Endothelial cell of umbilical vein (primary cell): Measurements from ENCODE around the gene TTYH3. TPM values are rescaled to one million over a fixed set of nuclear protein-coding genes. Genes with fewer than 3 reads are reported as not detected.

Experiments
- BruUV-seq: library from RNA; stranded (reverse); fragments of 400-500 nt; replicated peaks from 2 replicates; lab custom pipeline; 2021; lab: Mats Ljungman, UMichigan
- CTCF ChIA-PET: fragments of 300-600, 350-600 bp; sonication (Branson Sonifier 250); formaldehyde crosslinking; loops from one replicate; lab custom pipeline; 2021; ENCODE audit warnings: antibody characterized with exemption, inconsistent platforms; lab: Charles Lee
- POLR2A ChIA-PET: fragments of 300-600, 350-600 bp; sonication (Branson Sonifier 250); formaldehyde crosslinking; loops from one replicate; lab custom pipeline; 2021; ENCODE audit warnings: antibody characterized with exemption, inconsistent platforms; lab: Charles Lee
- DNase-seq: peaks from one replicate; pipeline ENCODE4 v3.0.0-alpha.2; 2011; ENCODE audit warnings: low read depth, low spot score
- FAIRE-seq: peaks from 2 replicates; lab custom pipeline; 2011; peaks lifted over from hg19 to GRCh38; lab: Jason Lieb, UNC
- H2AFZ ChIP-seq: 2 replicates; pipeline ENCODE4 v1.6.0; 2012; ENCODE audit warnings: low read depth, low read length, control low read depth, inconsistent platforms
- H3K27ac ChIP-seq: 2 replicates; pipeline ENCODE4 v1.5.1; 2011; ENCODE audit warnings: low read depth, mild to moderate bottlenecking, control low read depth, low read length, moderate library complexity; ENCODE audit not compliant: insufficient read depth
- H3K27me3 ChIP-seq, 2 experiments: 2 replicates each; pipeline versions ENCODE4 v1.6.0 to v1.6.1; 2011; ENCODE audit warnings: low read length in 2 of 2, mixed read lengths in 1 of 2; ENCODE audit not compliant: control insufficient read depth in 2 of 2, insufficient read depth in 2 of 2
- H3K36me3 ChIP-seq, 2 experiments: 2 replicates in 1 of 2; 3 replicates in 1 of 2; pipeline ENCODE4 v1.5.1; 2011; ENCODE audit warnings: low read length in 2 of 2, mild to moderate bottlenecking in 1 of 2, moderate library complexity in 1 of 2; ENCODE audit not compliant: control insufficient read depth in 2 of 2, insufficient read depth in 2 of 2; ENCODE audit errors: extremely low read depth in 1 of 2
- H3K4me1 ChIP-seq: 3 replicates; pipeline ENCODE4 v1.5.1; 2011; ENCODE audit warnings: mild to moderate bottlenecking, low read length; ENCODE audit not compliant: control insufficient read depth, insufficient read depth; ENCODE audit errors: extremely low read depth
- H3K4me2 ChIP-seq: 2 replicates; pipeline ENCODE4 v1.6.1; 2011; ENCODE audit warnings: low read length, control low read depth, mixed read lengths; ENCODE audit not compliant: insufficient read depth
- H3K4me3 ChIP-seq, 3 experiments: fragments of 200-600 bp in 1 of 3; sonication (generic), shearing (Covaris generic) in 1 of 3; replicated peaks in 1 of 3; 2 replicates each; pipeline ENCODE4 v1.5.1; 2011 to 2016; ENCODE audit warnings: control low read depth in 3 of 3, low read length in 3 of 3, mild to moderate bottlenecking in 2 of 3, inconsistent platforms in 1 of 3, low read depth in 1 of 3, moderate library complexity in 1 of 3; ENCODE audit not compliant: insufficient read depth in 1 of 3
- H3K79me2 ChIP-seq: 2 replicates; pipeline ENCODE4 v1.6.0; 2012; ENCODE audit warnings: low read length, inconsistent platforms; ENCODE audit not compliant: control insufficient read depth, insufficient read depth
- H3K9ac ChIP-seq: replicated peaks from 2 replicates; pipeline ENCODE3; 2011; ENCODE audit warnings: low read length, control low read depth; ENCODE audit not compliant: insufficient read depth; ENCODE audit errors: extremely low read depth
- H3K9me1 ChIP-seq: replicated peaks from 3 replicates; pipeline ENCODE4 v1.6.0; 2011; ENCODE audit warnings: mild to moderate bottlenecking, low read length; ENCODE audit not compliant: control insufficient read depth, insufficient read depth; ENCODE audit errors: extremely low read depth
- H3K9me3 ChIP-seq: replicated peaks from 2 replicates; pipeline ENCODE4 v1.5.1; 2012; ENCODE audit warnings: low read length, inconsistent platforms; ENCODE audit not compliant: control insufficient read depth, insufficient read depth
- H4K20me1 ChIP-seq: replicated peaks from 2 replicates; pipeline ENCODE3; 2011; ENCODE audit warnings: mild to moderate bottlenecking, low read length; ENCODE audit not compliant: control insufficient read depth, insufficient read depth; ENCODE audit errors: extremely low read depth
- EZH2 ChIP-seq: IDR thresholded peaks from 2 replicates; pipeline ENCODE4 v1.6.1; 2012; ENCODE audit warnings: borderline replicate concordance, low read depth, mild to moderate bottlenecking, moderate library complexity, low read length, inconsistent platforms; ENCODE audit not compliant: severe bottlenecking
- FOS ChIP-seq: IDR thresholded peaks from 2 replicates; pipeline ENCODE4 v1.6.1; 2011; ENCODE audit warnings: mild to moderate bottlenecking, low read length, moderate library complexity, borderline replicate concordance; ENCODE audit not compliant: insufficient read depth
- GATA2 ChIP-seq: IDR thresholded peaks from 2 replicates; pipeline ENCODE4 v1.7.0; 2011; ENCODE audit warnings: low read depth, mild to moderate bottlenecking, moderate library complexity, mixed read lengths, low read length; ENCODE audit not compliant: insufficient read length, insufficient read depth
- JUN ChIP-seq: IDR thresholded peaks from 2 replicates; pipeline ENCODE4 v1.6.1; 2011; ENCODE audit warnings: borderline replicate concordance, low read depth; ENCODE audit not compliant: insufficient read length, insufficient read depth
- MYC ChIP-seq: IDR thresholded peaks from one replicate; pipeline ENCODE4 v1.6.1; 2011; ENCODE audit warnings: mild to moderate bottlenecking, low read depth, low read length
- POLR2A ChIP-seq: IDR thresholded peaks from 2 replicates; pipeline ENCODE4 v1.6.1; 2012; ENCODE audit warnings: low read depth, mild to moderate bottlenecking, control low read depth, low read length
- POLR2AphosphoS5 ChIP-seq: IDR thresholded peaks from 2 replicates; pipeline ENCODE4 v1.6.1; 2012; ENCODE audit warnings: low read depth, mild to moderate bottlenecking, control low read depth, low read length, moderate library complexity; ENCODE audit not compliant: insufficient read depth
- dilution Hi-C: fragments of 300-500 bp; cut with MboI; formaldehyde crosslinking; loops from one replicate; pipeline ENCODE4 v1.15.0; 2019; ENCODE audit warnings: low sequenced_read_pairs; ENCODE audit not compliant: extremely low pct_ligation_motif_present
- intact Hi-C: fragments of 100-400 bp; cut with micrococcal nuclease; formaldehyde crosslinking; loops from one replicate; pipeline ENCODE4 v1.10.0; 2022
- polyA plus RNA-seq, 4 experiments: library from polyadenylated mRNA; depleted of rRNA in 3 of 4; stranded (reverse) in 3 of 4; unstranded in 1 of 4; fragments of >200 nt; gene quantifications; 2 replicates each; pipeline versions ENCODE4 v1.2.1 to v1.2.3, GENCODE V29; 2011 to 2012; ENCODE audit warnings: missing spikeins in 1 of 4
- total RNA-seq: library from RNA; stranded (reverse); gene quantifications from 2 replicates; pipeline ENCODE4 v1.2.3, GENCODE V29; 2021
- TF ChIP-seq, protein P1 (sequence below): IDR thresholded peaks from 2 replicates; pipeline ENCODE4 v1.6.1; 2011; ENCODE audit not compliant: insufficient read depth, insufficient read length
- TF ChIP-seq, protein P2 (sequence below), 2 donors: IDR thresholded peaks; 1 replicate in 1 of 2; 2 replicates in 1 of 2; pipeline ENCODE4 v1.5.1; 2011; ENCODE audit warnings: low read length in 2 of 2, mild to moderate bottlenecking in 2 of 2, moderate library complexity in 2 of 2, control low read depth in 1 of 2, inconsistent platforms in 1 of 2, low read depth in 1 of 2; ENCODE audit not compliant: insufficient read depth in 1 of 2; ENCODE audit errors: extremely low read depth in 1 of 2

Gene TTYH3
- total and polyA plus RNA-seq, 2 donors (not counting 3 experiments of a cell fraction or from before 2014, with no cell fraction given), result 143 to 280 TPM

DNA sequence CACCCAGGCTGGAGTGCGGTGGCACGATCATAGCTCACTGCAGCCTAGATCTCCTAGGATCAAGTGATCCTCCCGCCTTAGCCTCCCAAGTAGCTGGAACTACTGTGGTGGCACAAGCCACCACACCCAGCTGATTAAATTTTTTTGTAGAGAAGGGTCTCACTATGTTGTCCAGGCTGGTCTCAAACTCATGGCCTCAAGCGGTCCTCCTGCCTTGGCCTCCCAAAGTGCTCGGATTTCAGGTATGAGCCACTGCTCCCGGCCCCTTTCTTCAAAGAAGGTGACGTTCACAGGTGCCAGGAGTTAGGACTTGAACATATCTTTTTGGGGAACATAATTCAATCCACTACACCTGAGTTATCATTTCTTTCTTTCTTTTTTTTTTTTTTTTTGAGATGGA lies 2.9 kb upstream of the TTYH3 start:
- no peaks in the 10 kb centered on the region for H3K36me3 ChIP-seq
- FAIRE-seq, result no peak
- no peak for DNase-seq
- no peak overlapping the region for H3K4me3 ChIP-seq
- H3K9ac ChIP-seq, result no peak overlapping the region
- no peak overlapping the region for H2AFZ ChIP-seq
- dilution Hi-C loops (no loop called here), intact Hi-C loops (no loop called here)
- ChIA-PET CTCF (interaction anchor here (1.6 kb wide), 1 partner anchor 20 kb away, joined by 4 read pairs; no protein-coding TSS in a partner anchor), POLR2A (interaction anchor here (0.7 kb wide), 1 partner anchor 30 kb away, joined by 4 read pairs; no protein-coding TSS in a partner anchor)
- no peaks in the 10 kb centered on the region for H3K9me1 ChIP-seq
- peaks cover 30% of the 10 kb centered on the region for H3K4me1 ChIP-seq
- TF ChIP-seq JUN (no peak), MYC (no peak), POLR2AphosphoS5 (no peak), FOS (no peak), EZH2 (no peak), GATA2 (no peak), POLR2A (no peak)
- TF ChIP-seq, protein P1, sequence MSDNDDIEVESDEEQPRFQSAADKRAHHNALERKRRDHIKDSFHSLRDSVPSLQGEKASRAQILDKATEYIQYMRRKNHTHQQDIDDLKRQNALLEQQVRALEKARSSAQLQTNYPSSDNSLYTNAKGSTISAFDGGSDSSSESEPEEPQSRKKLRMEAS, result no peak
- TF ChIP-seq, protein P2, sequence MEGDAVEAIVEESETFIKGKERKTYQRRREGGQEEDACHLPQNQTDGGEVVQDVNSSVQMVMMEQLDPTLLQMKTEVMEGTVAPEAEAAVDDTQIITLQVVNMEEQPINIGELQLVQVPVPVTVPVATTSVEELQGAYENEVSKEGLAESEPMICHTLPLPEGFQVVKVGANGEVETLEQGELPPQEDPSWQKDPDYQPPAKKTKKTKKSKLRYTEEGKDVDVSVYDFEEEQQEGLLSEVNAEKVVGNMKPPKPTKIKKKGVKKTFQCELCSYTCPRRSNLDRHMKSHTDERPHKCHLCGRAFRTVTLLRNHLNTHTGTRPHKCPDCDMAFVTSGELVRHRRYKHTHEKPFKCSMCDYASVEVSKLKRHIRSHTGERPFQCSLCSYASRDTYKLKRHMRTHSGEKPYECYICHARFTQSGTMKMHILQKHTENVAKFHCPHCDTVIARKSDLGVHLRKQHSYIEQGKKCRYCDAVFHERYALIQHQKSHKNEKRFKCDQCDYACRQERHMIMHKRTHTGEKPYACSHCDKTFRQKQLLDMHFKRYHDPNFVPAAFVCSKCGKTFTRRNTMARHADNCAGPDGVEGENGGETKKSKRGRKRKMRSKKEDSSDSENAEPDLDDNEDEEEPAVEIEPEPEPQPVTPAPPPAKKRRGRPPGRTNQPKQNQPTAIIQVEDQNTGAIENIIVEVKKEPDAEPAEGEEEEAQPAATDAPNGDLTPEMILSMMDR (IDR thresholded peaks at IDR 0.05; ENCODE audit: extremely low read depth in 1 of 2, insufficient read depth in 1 of 2, low read depth in 1 of 2, low read length in 2 of 2), result no peak
- H3K79me2 ChIP-seq, result peaks cover 20% of the 10 kb centered on the region
- no peaks in the 10 kb centered on the region for H3K9me3 ChIP-seq
- no peak overlapping the region for H3K4me2 ChIP-seq
- no TSS peak for BruUV-seq
- no peak overlapping the region for H3K27ac ChIP-seq
- no peaks in the 10 kb centered on the region for H3K27me3 ChIP-seq
- no peaks in the 10 kb centered on the region for H4K20me1 ChIP-seq
